NK-92 (cell line): ENCODE results near the gene RELT.

ENCODE experiments used
- DNase-seq: peaks from one replicate; lab custom pipeline; 2025; ENCODE audit not compliant: unreplicated experiment; lab: John Stamatoyannopoulos, UW

The RELT gene

DNA sequence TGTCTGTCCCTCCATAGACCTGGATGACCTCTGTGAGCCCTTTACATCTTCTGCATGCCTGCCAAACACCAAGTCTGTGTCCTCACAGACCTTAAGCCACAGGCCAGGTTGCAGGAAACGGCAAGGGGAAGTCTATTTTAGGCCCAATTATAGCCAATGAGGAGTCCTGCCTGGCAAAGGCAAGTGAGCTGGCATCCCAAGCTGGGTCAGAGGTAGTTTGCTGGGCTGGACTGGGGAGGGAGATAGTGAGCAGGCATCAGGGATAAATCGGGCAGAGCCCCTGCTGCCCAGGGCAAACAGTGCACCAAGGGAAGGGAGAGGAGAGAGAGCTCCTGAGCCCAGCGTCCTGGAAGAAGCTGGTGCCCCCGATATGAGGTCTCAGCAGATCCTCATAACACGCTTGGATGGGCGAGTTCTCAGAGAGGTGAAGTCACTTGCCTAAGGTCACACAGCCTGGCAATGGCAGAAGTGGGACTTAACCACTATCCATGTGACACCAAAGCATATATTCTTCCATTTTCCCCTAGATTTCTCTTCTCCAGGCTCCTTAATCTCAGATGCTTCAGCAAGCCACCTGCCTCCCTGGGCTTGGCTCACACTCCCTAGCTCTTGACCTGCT, 3.7 kb upstream of the RELT start:
- no peak for DNase-seq

DNA sequence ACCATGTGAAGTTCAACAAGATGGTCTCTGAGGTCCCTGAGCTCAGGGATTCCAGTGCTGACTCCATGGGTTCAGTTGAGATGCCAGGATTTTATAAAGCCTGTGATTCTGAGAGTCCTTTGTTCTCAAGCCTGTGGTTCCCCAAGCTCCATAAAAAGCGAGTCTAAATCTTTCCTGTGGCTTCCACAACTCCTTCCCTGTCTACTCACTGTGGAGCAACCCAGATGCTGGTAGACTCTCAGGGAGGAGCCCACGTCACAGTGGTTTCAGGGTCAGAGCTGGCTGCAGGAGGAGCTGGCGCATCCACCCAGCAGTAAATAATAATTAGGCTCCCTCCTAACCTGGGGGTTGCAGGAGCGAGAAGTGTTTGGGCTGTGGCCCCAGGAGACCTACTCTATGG, 2.0 kb upstream of the RELT start:
- DNase-seq = no peak

DNA sequence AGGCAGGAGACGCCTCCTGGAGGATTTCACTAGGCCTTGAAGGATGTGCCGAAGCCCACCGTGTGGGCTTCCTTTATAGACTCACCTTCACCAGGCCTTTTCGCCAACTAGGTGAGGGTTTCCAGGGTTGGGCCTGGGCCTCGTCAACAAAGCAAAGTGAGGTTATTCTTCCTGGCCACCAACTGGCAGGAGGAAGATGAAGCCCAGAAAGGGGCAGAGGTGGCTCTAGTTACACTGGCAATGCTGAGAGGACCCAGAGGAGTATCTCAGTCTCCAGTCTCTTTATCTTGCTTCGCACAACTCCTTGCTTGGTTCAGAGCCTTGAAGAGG, 404 bp upstream of the RELT start:
- no peak for DNase-seq

DNA sequence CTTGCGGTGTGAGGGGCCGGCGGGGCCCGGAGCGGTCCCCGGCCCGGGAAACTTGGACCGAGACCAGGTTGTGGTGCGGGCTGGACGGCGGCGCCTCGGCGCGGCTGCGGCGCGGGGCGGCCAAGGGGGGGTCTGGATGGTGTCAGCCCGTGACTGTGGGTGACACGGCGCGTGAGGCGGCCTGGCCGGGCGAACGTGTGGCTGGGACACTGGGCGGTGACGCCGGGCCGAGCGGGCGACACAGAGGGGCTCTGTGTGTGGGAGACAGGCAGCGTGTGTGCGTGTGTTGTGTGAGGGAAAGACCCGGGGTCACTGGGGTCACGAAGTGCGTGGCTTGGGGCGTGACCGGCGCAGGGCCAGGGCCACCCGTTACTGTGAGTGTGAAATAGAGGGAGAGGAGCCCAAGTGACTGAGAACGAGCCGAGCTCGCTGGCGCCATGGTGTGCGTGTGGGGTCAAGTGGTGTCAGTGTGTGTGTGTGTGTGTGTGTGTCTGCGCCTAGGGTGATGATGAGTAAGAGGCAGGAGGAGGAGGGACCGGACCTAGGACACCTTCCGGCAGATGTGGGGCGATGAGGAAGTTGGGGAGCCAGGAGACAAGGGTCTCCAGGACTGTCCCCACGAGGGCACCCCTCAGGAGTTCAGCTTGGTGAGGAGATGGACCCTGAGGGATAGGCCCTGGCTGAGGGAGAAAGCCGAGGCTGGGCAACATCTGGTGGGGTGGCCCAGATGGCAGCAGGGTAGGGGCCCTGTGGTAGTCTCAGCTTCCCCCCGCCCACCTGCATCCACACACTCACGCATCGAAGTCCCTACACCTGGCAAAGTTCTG, 817 bp downstream of the RELT start:
- DNase-seq = no peak

DNA sequence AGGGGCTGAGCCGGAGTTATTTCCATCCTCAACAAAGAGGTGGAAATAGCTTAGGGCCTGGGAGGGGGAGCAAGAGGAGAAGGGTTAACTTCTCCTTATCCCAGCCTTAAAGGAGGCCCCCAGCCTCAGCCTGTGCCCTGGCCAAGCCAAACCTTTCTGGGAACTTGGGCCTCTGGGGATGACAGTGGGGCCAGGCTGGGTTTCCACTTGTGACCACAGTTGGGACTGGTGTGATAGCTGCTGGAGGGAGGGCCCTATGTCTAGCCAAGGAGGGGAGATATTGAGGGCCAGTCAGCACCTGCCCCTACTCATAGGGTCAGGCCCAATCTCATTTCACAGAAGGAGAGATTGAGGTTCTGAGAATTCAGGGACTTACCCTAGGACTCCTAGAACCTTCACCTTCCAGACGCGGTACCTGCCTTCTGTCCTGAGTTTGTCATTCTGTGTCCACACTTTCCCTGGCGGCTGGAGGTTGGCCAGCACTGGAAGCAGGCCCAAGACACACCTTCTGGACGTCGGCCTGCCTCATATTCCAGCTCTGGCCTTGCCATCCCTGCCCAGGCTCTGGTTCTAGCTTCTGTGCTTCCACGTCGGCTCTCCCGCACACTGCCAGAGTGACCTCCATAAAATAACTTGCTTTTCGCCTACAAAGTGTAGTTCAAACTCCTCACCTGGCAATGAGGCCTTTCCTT, 3.1 kb downstream of the RELT start:
- no peak for DNase-seq

DNA sequence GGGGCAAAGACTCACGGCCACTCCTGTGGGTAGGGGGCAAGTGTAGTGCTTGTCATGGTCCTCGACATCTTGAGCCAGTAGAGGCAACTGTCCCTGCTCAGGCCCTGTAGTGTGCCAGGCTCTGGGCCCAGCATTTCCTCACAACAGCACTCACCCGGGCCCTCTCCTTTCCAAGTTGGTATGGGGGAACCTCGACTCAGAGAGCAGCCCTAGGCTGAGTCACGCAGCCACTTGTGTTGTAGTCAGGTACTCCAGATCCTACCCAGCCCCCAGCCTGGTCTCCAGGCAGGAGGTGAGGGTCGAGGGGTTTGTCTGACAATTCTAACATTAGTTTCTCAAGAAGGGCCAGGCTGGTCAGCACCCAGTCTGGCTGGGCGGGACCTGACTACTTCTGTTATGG, 4.1 kb downstream of the RELT start:
- no peak for DNase-seq

DNA sequence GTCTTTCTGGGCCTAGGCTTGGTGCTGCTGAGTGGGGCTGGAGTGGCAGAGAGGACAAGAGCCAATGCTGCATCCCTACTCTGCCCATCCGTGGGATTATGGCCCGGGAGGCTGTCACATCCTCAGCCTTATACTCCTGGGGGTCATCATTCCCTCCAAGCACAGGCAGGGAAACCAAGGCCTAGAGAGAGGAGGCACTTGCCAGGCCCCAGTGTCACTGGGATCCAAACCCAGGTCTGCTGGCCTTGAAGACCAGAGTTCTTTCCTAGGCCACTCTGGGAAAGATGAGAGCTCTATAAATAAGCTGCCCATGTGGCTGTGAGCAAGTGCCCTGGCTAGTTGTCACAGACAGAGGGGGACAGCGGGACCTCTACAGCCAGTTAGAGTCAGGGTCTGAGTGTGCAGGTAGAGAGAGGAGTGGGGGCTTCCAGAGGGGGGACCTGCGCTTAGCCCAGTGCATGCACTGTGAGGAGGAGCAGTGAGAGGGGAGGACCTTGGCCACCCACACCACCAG, 4.8 kb downstream of the RELT start:
- no peak for DNase-seq

DNA sequence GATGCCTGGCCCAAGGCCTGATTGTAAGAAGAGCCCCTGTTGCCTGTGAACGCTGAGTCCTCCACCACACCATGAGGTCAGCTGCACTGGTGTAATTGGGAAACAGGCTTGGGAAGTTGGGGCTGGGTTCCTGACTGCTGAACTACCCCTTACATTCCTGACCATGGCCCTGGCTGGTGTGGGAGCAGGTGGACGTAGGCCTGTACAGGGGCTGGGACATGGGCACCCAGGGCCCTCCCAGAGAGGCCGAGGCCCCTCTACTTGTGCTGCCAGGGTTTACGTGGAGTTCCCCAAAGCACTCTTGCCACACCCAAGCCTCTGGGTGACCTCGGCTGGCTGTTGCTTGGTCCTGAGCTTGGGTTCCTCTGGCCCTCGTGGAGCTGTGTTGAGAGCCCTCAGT, 5.4 kb downstream of the RELT start:
- DNase-seq = no peak

DNA sequence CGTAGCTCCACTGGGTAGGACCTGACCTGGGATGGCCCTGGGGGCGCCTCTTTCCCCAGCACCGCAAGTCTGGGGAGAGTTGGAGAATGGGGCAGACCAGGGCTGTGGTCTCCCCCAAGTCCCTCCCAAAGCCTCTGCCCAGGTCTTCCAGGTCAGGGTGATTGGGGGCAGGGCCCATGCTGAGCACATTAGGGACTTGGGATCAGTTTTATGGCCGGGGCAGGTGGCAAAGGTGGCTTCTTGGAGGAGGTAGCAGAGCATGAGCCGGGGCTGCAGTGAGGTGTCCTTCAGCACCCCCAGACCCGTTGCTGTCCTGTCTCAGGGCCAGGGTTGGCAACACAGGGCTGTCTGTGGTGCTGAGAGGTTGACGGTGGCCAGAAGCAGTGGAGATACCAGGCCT, 6.0 kb downstream of the RELT start:
- no peak for DNase-seq

DNA sequence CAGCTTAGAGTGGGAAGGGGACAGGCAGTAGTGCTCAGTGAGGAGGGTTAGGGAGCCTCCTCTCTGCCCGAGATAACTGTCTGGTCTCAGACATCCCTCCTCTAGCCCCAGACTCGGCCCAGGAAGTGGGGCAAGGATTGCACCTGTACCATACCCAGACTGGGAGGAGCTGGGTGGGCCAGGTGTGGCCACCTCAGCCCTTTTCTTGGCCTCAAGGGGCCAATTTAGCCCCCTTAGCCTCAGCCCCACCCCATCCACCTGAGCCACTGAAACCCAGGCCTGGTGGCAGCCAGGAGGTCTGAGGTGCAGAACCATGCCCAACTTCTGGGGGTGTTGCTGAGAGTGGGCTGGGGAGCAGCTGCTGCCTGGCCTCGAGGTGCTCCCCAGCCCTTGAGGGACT, 6.5 kb downstream of the RELT start:
- DNase-seq = no peak

DNA sequence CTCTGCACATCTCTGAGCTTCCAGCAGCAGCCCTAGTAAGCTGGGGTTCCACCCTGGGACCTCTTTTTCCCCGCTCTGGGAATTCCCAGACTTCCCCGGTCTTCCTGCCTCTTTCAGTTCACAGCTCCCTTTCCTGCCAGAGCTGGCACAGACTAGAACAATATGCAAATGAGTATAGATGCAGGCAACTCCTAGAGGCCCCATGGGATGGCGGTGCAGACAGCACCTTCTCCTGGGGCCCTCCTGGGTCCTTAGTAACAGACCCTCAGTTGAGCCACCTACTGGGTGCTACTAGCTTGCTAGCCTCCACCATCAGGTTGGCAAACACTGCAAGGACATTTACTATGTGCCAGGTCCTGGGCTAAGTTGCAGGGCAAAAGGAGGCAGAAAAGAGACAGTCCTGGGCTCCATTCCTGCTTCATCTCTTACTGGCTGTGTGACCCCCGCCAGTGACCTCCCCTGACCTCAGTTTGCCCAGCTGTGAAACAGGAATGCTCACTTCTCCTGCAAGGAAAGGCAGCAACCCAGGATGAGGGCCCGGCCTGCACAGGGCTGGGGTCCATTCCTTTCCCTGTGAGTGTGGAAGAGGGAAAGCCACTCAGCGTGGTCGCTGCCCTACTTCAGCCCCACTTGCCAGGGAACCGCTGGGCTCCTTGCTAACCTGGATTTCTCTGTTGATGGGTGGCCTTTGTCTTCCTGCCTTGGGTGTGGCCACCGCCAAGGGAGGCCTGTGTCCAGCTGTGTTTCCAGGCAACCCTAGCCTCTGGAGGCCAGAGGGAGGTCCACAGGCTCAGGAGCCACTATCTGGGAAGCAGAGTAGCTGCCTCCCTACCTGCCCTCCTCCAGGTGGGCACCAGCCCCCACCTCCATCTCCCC, 7.3 kb downstream of the RELT start:
- DNase-seq = no peak

DNA sequence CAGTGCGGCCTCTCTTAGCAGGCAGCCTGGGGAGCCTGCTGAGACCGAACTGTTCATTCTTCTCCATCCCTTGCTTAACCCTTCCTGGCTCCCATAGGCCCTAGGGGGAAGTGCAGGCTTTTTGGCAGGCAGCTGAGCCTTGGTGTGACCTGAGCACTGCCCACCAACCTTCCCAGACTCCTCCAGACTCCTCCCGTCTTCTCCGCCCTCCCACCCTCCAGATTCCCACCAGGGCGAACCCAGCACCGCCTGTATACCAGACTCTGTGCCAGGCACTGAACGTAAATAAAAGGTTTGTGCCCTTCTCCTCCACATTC, 7.9 kb downstream of the RELT start:
- DNase-seq = no peak

DNA sequence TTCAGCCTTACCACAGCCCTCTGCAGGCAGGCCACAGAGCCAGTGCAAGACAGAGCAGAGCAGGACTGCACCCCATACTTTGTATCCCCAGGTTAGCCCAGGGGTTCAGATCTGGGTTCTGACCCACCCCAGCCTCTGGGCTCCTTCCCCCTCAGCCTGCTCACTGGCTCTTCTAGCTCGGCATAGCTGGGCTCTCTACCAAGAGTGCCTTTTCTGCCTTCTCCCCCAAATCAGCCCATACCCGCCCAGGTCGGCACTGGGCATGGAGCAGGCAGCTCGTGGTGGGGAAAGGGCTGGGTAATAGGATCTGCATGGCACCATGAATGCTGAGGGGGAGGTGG, 8.3 kb downstream of the RELT start:
- DNase-seq = no peak

DNA sequence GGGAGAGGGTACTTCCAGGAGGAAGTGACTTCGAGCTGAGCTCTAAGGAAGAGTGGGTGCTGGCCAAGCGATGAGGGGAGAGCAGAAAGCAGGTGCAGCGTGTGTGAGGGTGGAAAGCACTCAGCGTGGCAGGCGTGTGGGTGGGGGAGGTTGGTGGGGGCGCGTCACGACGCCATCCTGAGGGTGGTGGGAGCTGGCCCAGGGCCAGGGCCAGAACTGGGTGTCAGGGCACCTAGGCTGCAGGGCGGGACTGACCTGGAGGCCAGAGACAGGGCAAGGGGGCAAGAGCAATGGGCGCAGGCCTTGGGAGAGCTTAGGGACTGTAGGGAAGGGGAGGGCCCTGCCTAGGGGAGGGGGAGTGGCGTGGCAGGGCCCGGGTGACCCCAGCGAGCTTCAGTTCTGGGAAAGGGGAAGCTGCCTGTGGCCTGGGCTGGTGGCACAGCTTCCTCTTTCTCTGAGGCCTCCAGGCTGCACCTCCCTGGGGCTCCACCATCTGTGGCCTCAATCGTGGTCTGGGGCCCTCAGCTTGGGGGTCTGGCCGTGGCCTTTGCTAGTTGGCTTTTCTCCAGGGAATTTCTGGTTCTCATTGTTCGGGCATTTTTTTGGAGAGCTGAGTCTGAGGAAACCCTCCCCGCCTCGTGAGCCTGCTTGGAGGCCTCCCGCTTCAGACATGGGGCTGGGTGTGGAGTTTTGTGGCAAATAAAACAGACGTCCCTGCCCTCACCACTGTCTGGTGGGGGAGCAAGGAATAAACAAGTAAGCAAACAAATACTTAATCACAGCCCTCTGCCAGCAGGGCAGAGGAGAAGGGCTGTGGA, 8.9 kb downstream of the RELT start:
- DNase-seq = no peak

DNA sequence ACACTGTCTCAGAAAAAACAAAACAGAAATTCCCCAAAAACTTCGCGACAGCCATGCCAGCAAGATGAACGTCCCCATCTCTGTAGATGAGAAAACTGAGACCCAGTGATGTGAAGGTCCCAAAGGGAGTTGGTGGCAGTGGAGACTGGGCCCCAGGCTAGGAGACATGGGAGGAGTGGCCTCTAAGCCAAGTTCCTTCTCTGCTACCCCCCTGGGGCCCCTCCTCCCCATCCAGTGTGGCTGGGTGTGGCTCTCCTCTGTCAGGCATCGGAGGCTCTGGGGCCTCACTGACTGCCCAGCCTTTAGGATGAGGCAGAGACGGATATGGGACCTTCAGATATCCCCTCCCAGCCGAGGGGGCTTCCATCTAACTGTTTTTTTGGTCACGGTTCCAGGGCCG, 9.8 kb downstream of the RELT start:
- no peak for DNase-seq

DNA sequence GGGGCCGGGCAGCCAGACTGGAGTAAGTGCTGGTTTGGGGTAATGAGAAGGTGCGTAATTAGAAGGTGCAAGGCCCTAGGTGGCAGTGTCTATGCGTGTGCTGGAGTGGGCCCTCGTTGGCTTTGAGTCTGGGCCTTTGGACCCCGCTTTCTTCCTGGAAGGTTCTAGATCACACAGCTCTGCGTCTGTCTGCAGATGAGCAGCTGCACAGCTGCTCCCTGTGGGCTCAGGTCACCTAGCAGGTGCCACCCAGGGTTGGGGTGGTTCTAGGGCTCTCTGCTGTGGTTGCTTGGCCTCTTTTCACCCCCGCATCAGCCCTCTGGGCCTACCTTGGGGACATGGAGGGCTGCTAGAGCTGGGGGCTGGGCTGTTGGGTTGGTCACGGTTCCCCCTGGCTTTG, 10.3 kb downstream of the RELT start:
- no peak for DNase-seq

DNA sequence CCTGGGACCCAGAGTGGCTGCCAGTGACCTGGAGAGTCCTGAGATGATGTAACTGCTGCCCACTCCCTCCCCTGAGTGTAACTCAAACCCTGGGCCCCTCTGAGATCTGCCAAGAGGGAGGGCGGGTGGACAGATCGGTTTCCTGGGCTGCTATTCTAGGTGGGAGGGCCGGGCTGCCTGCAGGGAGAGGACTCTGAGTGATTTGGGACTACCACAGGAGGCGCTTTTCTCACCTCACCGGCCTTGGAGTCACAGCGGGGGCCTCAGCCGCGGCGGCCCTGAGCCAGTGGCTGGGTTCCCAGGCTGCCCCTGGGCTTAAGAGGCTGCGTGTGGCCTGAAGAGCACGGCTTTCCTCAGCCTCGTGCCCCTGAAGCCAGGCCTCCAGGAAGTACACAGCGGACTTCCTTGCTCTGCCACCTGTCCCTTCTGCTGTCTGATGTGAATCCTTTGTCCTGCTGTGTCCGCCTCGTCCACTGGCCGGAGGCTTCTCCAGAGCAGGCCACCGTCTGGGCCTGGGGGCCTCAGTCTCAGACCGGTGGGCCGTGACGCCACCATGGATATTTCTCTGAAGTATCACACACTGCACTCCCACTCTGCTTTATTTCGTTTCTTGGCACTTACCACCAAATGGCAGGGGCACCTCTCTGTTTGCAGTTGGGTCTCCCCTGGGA, 11.5 kb downstream of the RELT start:
- no peak for DNase-seq

DNA sequence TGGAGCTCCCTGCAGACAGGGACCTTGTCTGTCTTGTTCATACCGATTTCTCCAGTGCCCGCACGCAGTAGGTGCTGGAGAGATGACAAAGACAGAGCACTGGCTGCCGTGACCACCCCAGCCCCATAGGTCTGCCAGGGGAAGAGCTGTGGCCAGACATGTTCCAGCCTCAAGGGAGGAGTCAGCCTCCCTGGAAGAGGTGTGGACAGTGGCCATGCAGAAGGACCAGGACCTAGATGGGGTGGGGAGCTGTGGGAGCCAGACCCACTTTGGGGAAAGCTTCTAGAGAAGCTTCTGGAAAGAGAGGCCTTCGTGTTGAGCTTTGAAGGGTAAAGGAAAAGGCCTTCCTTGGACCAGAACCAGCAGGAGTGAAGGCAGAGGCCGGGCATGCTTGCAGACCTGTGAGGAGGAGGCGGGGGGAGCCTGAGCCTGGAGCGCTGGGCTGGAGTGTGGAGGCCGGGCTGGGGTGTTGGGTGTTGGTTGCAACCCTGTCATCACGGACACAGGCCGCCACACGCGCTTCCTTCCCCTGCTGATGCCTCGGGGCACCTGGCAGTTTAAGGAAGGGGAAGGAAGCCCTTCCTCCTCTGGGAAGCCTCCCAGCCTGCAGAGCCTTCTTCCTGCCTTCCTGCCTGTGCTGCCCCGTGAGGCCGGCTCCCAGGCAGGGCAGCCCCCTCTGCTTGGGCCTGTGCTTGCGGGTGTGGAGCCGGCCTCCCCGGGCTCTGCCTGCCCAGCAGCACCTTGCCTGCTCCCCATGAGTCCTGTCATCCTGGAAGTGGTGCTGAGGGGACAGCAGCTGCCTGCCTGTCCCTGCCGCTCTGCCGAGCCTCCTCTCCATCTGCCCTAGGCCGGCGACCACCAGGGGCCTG, 12.3 kb downstream of the RELT start:
- no peak for DNase-seq

DNA sequence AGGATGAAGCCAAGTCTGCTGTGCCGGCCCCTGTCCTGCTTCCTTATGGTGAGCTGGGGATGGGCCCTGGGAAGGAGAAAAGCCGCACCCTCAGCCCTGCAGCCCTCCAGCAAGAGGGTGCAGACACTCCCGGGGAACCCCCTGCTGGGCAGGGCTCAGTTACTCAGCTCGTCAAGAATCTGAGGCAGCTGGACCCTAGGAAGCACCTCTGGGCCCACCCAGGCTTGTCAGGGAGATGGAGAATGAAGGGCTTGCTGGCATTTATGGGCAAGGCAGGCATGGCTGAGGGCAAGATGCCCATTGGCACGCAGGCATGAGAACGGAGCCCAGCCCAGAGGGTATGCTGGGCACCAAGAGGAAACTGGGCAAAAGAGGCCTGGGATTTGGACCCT, 12.9 kb downstream of the RELT start:
- no peak for DNase-seq
